IPS-15b (cell line): ENCODE results near the gene KLC3.

ENCODE experiments used
- H3K27me3 ChIP-seq: one replicate; pipeline ENCODE4 v1.6.1; 2013; ENCODE audit warnings: low read length; ENCODE audit not compliant: control insufficient read depth, insufficient read depth
- H3K36me3 ChIP-seq: one replicate; pipeline ENCODE4 v1.6.1; 2013; ENCODE audit warnings: low read length; ENCODE audit not compliant: control insufficient read depth, insufficient read depth
- H3K4me1 ChIP-seq: one replicate; pipeline ENCODE4 v1.6.1; 2013; ENCODE audit warnings: mild to moderate bottlenecking, low read length; ENCODE audit not compliant: control insufficient read depth, insufficient read depth
- H3K4me3 ChIP-seq: one replicate; pipeline ENCODE4 v1.5.1; 2013; ENCODE audit warnings: low read depth, low read length
- H3K9ac ChIP-seq: one replicate; pipeline ENCODE4 v1.6.1; 2013; ENCODE audit warnings: low read depth, mild to moderate bottlenecking, low read length
- H3K9me3 ChIP-seq: one replicate; pipeline ENCODE4 v1.6.1; 2013; ENCODE audit warnings: mild to moderate bottlenecking, low read length; ENCODE audit not compliant: control insufficient read depth, insufficient read depth

KLC3 gene

GRCh38 chr19:45351401-45351952 is 10.9 kb downstream of the KLC3 start:
- Histone ChIP-seq H3K36me3 (peaks cover 66% of the 10 kb centered on the region), H3K4me1 (no peaks in the 10 kb centered on the region), H3K27me3 (no peaks in the 10 kb centered on the region), H3K9ac (no peak overlapping the region), H3K4me3 (no peak overlapping the region), H3K9me3 (no peaks in the 10 kb centered on the region)

- H3K36me3 ChIP-seq = peaks cover 72% of the 10 kb centered on the region
- no peaks in the 10 kb centered on the region for H3K9me3 ChIP-seq
These were observed 11.5 kb downstream of the KLC3 start for GRCh38 chr19:45352062-45352461.

GRCh38 chr19:45352471-45352870 is 11.9 kb downstream of the KLC3 start:
- Histone ChIP-seq H3K9me3 (no peaks in the 10 kb centered on the region), H3K9ac (no peak overlapping the region), H3K36me3 (peaks cover 76% of the 10 kb centered on the region), H3K27me3 (no peaks in the 10 kb centered on the region), H3K4me3 (no peak overlapping the region), H3K4me1 (no peaks in the 10 kb centered on the region)

More at GRCh38 chr19:45352062-45352461, 11.5 kb downstream of the KLC3 start:
- H3K9ac ChIP-seq = no peak overlapping the region
- no peak overlapping the region for H3K4me3 ChIP-seq
- no peaks in the 10 kb centered on the region for H3K4me1 ChIP-seq
- H3K27me3 ChIP-seq = no peaks in the 10 kb centered on the region

GRCh38 chr19:45352914-45353796 is 12.6 kb downstream of the KLC3 start:
- Histone ChIP-seq H3K9me3 (no peaks in the 10 kb centered on the region), H3K9ac (no peak overlapping the region), H3K4me3 (no peak overlapping the region), H3K27me3 (no peaks in the 10 kb centered on the region), H3K36me3 (peaks cover 76% of the 10 kb centered on the region), H3K4me1 (no peaks in the 10 kb centered on the region)

GRCh38 chr19:45354241-45354842 is 13.8 kb downstream of the KLC3 start:
- Histone ChIP-seq H3K27me3 (no peaks in the 10 kb centered on the region), H3K4me1 (no peaks in the 10 kb centered on the region), H3K36me3 (peaks cover 79% of the 10 kb centered on the region), H3K4me3 (no peak overlapping the region), H3K9ac (no peak overlapping the region), H3K9me3 (no peaks in the 10 kb centered on the region)

GRCh38 chr19:45355402-45355801 is 14.9 kb downstream of the KLC3 start:
- Histone ChIP-seq H3K9me3 (no peaks in the 10 kb centered on the region), H3K9ac (no peak overlapping the region), H3K36me3 (peaks cover 71% of the 10 kb centered on the region), H3K27me3 (no peaks in the 10 kb centered on the region), H3K4me3 (no peak overlapping the region), H3K4me1 (no peaks in the 10 kb centered on the region)

- Histone ChIP-seq H3K9me3 (no peaks in the 10 kb centered on the region), H3K9ac (no peak overlapping the region), H3K4me1 (no peaks in the 10 kb centered on the region), H3K27me3 (no peaks in the 10 kb centered on the region), H3K4me3 (no peak overlapping the region), H3K36me3 (peaks cover 66% of the 10 kb centered on the region)
These were observed 15.4 kb downstream of the KLC3 start for GRCh38 chr19:45355910-45356309.

- no peak overlapping the region for H3K4me3 ChIP-seq
- no peaks in the 10 kb centered on the region for H3K9me3 ChIP-seq
- H3K9ac ChIP-seq = no peak overlapping the region
- H3K27me3 ChIP-seq = no peaks in the 10 kb centered on the region
- peaks cover 64% of the 10 kb centered on the region for H3K36me3 ChIP-seq
- H3K4me1 ChIP-seq = no peaks in the 10 kb centered on the region
These were observed 16.4 kb downstream of the KLC3 start for GRCh38 chr19:45356760-45357444.

- H3K9me3 ChIP-seq = no peaks in the 10 kb centered on the region
- H3K4me1 ChIP-seq = no peaks in the 10 kb centered on the region
- H3K9ac ChIP-seq = no peak overlapping the region
- peaks cover 63% of the 10 kb centered on the region for H3K36me3 ChIP-seq
- H3K27me3 ChIP-seq = no peaks in the 10 kb centered on the region
- H3K4me3 ChIP-seq = no peak overlapping the region
These were observed 16.9 kb downstream of the KLC3 start for GRCh38 chr19:45357445-45357783.

- peaks cover 63% of the 10 kb centered on the region for H3K36me3 ChIP-seq
- H3K4me3 ChIP-seq = no peak overlapping the region
- no peaks in the 10 kb centered on the region for H3K27me3 ChIP-seq
- H3K9ac ChIP-seq = no peak overlapping the region
- no peaks in the 10 kb centered on the region for H3K9me3 ChIP-seq
- H3K4me1 ChIP-seq = no peaks in the 10 kb centered on the region
These were observed 17.8 kb downstream of the KLC3 start for GRCh38 chr19:45358213-45358792.

GRCh38 chr19:45361608-45362007 is 21.1 kb downstream of the KLC3 start:
- Histone ChIP-seq H3K4me1 (no peaks in the 10 kb centered on the region), H3K27me3 (no peaks in the 10 kb centered on the region), H3K36me3 (peaks cover 52% of the 10 kb centered on the region), H3K9me3 (no peaks in the 10 kb centered on the region), H3K9ac (no peak overlapping the region), H3K4me3 (no peak overlapping the region)
